HG03135 (cell line): ENCODE results near the gene RGS11.

Source experiments
- ATAC-seq: cut with Tn5 transposase; IDR thresholded peaks from one replicate; pipeline ENCODE4 v1.9.1; 2021; ENCODE audit warnings: mild to moderate bottlenecking, moderate library complexity; ENCODE audit not compliant: unreplicated experiment

The RGS11 gene

DNA sequence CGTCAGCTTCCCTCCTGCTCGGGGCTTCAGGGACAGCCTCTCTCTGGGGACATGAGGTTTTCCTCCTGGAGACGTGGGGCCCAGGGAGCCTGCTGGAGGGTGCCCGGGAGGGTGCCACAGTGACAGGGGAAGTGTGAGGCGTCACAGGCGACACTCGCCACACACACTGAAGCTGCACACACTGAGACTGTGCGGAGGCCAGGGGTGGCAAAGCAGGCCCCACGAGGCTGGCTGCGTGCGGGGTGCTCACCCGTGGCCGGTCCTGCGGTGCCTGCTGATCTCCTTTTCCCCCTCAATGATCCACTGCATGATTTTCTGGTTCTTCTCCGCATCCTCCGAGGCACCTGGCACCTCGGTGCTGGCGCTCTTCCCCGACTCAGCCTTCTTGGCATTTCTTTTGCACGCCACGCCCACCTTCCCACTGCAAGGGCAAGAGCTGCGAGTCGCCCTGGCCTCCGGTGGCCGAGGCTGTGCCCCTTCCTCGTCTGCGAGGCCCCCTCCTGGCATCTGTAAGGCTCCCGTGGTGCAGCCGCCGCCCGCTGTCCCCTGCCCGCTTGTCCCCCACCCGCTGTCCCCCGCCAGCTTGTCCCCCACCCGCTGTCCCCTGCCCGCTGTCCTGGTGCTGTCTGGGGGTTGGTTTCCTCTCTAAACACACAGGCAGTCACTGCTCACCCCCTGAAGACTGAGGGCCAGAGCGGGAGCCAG, 21.2 kb upstream of the RGS11 start:
- ATAC-seq = no peak

- no peak for ATAC-seq
Observed at GRCh38 chr16:296276-296675, 20.5 kb upstream of the RGS11 start.

GRCh38 chr16:293043-293775, 17.5 kb upstream of the RGS11 start:
- no peak for ATAC-seq

DNA sequence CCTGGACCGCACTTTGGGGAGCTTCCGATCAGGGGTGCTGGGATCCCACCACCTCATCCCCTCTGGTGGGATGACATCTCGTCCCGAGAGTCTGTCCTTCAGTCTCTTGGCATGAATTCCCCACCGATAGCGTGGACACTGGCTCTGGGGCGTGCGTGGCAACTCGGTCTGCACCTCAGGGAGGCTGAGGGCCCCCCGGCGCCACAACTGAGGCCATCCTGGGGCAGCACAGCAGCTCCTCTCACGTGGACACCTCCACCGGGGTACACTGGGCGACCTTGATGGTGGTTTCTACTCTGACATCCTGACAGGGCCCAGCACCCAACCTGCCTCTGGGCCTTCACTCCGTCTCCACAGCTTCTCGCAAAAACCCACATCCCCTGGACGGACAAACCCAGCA, 15.8 kb upstream of the RGS11 start:
- ATAC-seq = no peak

DNA sequence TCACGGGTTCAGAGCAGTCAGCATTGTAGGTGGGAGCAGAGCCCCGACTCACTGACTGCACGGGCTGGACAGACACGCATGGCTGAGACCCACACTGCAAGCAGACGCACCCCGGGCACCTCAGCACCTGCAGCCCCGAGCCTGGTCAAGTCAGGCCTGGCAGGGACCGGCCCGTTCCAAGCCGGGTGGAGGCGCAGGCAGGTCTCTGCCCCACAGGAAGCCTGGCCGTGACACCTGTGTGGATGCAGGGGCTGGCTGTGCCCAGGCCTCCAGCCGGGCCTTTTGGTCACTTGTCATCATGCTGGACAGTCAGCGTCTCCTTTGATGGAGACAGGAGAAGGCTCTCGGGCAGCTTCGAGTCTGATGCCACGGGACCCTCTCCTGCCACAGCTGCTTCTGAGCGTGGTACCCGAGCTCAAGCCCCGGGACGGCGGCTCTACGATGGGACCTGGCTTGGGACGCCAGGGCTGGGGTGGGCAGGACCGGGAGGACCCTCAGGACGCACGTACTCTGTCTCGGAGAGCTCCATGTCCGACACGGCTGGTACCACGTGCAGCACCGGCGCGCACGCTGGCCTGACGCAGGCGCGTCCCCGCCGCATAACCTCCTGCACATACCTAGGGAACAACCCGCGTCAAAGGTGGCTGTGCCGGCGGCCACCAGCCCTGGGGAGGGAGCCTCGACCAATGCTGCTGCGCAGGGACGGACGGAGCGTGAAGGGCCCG, 15.1 kb upstream of the RGS11 start:
- ATAC-seq = no peak

DNA sequence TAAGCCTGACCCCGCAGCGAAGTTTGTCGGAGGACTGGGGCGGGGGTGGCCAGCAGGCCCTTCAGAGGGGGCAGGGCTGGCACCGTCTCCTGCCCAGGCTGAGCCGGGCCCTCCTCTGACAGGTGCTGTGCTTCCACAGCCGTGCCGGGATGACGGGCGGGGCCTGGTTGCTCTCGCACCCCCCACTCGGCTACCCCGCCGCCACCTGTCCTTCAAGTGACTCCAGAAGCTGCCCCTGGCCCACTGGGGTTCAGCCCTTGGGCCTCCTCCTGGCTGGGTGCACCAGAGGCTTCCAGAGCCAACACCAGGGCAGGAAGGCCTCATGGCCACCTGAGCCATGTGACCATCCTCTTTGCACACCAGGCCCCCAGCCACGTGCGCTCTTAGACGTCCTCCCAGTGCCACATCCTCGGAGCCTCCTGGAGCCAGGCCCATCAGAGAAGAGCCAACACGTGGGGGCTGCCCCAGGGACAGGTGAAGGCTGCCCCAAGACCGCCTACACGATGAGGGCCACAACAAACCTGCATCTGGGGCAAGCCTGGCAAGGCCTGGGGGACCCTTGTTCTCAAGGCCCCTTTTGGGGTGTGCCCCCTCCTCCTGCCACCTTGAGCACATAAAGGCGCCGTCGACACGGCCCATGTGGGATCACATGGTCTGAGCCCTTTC, 14.4 kb upstream of the RGS11 start:
- ATAC-seq = no peak

DNA sequence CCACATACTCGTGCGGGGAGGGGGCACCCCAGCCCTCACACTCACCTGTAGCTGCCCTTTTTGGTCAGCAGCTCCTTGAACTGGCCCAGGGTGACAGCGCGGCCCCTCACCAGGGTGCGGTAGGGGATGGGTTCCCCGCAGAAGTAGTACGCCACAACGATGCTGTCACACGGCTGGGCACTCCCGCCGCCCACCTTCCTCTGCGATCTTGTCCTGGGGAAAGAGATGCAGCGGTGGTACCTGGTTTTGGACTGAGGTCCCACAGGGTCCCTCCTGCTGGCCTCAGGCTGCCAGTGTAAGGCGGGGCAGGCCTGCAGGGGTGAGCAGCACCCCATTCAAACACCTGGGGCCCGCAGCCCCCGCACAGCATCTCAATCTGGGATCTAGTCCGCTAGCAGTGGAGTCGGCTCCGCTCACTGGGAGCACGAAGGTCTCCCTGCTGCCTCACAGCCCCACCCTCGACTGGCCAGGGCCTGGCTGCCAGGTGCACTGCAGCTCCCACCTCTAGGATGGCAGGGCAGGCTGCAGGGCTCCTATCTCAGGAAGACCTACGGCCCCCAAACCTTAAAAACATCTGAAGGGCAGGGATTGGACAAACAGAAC, 13.8 kb upstream of the RGS11 start:
- no peak for ATAC-seq

DNA sequence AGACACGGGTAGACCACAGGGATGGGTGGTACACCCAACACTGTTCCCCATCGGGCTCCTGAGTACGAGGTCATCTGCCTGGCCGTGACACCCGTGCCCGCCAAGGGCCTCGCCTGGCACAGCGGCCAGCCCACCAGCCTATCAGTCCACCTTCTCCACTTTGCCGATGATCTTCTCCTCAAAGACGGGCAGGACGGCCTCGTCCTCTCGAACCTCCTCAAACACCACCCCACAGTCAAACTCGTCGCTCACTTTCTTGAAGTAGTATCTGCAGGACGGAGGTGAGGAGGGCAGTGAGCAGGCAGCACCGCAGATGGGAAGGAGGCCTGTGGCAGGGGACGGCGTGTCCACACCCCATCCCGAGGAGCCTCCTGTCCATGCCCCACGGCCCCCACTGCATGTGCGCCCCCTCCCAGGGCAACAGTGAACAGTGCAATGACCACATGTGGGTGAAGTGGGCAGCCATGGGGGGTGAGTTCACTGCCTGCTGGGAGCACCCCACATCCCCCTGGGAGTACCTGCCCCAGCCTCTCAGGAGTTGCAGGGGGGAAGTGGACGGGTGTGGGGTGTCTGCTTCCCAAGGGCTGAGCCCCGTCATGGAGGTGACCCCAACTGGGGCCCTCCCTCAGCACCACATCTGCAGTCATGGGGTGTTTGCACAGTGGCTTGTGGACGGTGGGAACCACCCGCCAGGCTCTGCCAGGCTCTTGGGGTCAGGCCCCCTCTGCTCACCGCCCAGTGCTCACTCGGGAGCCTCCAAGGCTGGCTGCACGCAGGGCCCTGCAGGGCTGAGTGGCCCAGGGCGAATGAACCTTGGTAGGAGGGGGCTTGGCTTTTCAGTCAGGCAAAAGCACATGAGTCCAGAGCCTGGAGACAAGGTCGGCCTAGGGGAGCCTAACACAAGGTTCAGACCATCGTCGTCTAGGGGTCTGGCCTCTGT, 12.5 kb upstream of the RGS11 start:
- no peak for ATAC-seq

GRCh38 chr16:287298-287811, 11.6 kb upstream of the RGS11 start:
- no peak for ATAC-seq

DNA sequence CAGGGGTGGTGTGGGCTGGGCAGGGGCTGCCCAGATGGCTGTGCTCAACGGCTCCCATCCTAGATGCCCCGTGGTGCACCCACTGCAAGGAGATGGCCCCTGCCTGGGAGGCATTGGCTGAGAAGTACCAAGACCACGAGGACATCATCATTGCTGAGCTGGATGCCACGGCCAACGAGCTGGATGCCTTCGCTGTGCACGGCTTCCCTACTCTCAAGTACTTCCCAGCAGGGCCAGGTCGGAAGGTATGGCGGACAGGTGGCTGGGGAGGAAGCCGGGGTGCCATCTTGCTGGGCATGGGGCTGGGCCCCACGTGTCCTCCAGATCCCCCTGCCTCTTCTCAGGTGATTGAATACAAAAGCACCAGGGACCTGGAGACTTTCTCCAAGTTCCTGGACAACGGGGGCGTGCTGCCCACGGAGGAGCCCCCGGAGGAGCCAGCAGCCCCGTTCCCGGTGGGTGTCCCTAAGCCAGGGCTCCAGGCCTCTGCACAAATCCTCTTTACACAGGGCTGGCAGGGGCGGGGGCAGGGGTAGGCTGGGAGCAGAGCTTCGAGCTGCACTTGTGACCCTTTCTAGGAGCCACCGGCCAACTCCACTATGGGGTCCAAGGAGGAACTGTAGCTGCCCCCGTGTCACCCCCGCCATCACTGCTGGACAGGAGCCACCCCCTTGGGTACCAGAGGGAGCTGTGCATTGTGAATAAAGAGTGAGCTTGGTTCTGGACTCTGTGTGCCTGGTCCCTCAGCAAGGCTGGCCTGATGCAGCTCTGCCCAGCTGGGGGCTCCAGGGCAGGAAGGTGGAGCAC, 10.9 kb upstream of the RGS11 start:
- ATAC-seq = no peak

DNA sequence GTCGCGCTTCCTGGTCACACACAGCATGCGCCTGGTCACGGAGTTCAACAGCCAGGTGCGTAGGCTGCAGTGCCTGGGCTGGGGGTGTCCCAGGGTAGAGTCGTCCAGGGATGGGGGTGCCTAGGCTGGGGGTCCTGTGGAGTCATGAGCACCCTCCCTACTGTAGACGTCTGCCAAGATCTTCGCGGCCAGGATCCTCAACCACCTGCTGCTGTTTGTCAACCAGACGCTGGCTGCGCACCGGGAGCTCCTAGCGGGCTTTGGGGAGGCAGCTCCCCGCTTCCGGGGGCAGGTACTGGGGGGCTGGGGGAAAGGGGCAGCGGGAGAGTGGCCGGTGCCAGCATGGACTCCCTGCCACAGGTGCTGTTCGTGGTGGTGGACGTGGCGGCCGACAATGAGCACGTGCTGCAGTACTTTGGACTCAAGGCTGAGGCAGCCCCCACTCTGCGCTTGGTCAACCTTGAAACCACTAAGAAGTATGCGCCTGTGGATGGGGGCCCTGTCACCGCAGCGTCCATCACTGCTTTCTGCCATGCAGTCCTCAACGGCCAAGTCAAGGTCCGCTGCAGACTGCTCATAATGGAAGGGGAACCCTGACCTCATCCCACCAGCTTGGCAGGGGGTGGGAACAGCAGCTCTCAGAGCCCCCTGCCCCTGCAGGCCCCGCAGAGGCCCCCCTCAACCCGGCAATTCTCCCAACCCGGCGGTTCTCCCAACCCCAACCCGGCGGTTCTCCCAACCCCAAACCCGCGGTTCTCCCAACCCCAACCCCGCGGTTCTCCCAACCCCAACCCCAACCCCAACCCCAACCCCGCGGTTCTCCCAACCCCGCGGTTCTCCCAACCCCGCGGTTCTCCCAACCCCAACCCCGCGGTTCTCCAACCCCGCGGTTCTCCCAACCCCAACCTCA, 9.7 kb upstream of the RGS11 start:
- ATAC-seq = no peak

- no peak for ATAC-seq
Observed at GRCh38 chr16:284204-285120, 8.7 kb upstream of the RGS11 start.

DNA sequence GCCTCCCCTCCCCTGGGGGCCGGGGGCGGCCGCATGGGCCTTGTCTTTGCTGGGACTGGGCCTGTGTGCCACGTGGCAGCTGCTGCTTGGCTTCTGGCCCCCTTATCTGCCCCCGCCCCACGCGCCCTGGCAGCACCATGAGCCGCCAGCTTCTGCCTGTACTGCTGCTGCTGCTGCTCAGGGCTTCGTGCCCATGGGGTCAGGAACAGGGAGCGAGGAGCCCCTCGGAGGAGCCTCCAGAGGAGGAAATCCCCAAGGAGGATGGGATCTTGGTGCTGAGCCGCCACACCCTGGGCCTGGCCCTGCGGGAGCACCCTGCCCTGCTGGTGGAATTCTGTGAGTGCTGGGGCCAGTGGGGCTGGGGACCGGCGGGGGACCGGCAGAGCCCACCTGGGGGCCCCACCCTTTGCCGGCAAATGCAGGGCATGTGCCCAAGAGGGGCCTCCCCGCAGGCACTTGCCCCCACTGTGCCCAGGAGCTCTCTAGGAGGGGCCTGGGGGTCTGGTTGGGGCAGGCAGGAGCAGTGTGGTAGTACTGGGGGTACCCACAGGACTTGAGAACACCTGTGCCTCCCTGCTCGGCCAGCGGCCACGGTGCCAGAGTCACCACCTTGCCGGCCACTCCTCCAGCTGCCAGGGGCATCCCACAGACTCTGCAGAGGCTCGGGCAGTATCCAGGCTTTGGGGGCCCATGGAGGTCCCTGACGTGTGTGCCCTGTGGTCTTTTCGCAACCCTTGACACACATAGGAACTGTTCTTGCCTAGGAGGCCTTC, 7.5 kb upstream of the RGS11 start, which contains the start of gene PDIA2:
PDIA2 (plus strand) TSS at position 132 of the 773 bp plus-strand sequence; CDS start at position 138, 6 bp downstream.
- no peak for ATAC-seq

DNA sequence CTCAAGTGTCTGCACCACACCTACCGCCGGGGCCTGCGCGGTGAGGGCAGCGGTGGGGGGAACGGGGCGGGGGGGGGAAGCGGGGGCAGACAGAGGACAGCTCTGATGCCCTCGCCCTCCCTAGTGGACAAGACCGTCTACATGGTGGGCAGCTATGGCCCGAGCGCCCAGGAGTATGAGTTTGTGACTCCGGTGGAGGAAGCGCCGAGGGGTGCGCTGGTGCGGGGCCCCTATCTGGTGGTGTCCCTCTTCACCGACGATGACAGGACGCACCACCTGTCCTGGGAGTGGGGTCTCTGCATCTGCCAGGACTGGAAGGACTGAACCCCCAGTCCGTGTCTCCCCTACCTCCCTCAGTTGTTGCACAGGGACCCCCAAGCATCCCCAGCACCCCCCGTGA, 6.7 kb upstream of the RGS11 start:
- ATAC-seq = no peak

DNA sequence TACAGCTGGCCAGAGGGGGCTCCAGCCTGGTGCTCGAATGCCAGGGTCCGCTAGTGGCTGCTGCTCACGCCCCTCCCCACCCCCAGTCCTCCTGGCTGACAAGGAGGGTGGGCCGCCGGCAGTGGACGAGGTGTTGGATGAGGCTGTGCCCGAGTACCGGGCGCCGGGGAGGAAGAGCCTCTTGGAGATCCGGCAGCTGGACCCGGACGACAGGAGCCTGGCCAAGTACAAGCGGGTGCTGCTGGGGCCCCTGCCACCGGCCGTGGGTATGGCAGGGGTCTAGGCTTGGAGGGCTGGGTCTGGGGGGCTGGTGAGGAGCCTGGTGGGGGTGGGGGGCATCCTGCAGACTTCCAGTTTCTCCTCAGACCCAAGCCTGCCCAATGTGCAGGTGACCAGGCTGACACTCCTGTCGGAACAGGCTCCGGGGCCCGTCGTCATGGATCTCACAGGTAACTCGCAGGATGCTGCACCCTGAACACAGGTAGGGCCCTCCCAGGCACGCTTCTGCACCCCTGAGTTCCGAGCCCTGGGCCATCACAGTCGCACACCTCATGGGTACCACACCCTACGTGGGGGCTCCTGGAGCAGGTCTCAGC, 6.0 kb upstream of the RGS11 start:
- ATAC-seq = no peak
